Measurements from ENCODE around the gene ERN1. TPM values are rescaled to one million over a fixed set of nuclear protein-coding genes. Genes with fewer than 3 reads are reported as not detected.
A peak's percentile ranks its signal among the peaks of the same experiment; 100 is the strongest.
"Not testable (repeated sequence)": the region's sequence is repeated elsewhere in the genome, so short reads cannot be mapped to it uniquely, and the experiment has no call there.

Gene ERN1
- polyA plus RNA-seq, 3 donors = 11.0 to 27.5 (median 13.7) TPM

GRCh38 chr17:64124609-64125008, 5.3 kb downstream of the ERN1 start:
- H3K9me3 ChIP-seq (replicated peaks in 1 of 2; ENCODE audit: control insufficient read depth in 1 of 2, insufficient read depth in 1 of 2, low read length in 2 of 2) = no peaks in the 10 kb centered on the region
- TF ChIP-seq, protein P1, sequence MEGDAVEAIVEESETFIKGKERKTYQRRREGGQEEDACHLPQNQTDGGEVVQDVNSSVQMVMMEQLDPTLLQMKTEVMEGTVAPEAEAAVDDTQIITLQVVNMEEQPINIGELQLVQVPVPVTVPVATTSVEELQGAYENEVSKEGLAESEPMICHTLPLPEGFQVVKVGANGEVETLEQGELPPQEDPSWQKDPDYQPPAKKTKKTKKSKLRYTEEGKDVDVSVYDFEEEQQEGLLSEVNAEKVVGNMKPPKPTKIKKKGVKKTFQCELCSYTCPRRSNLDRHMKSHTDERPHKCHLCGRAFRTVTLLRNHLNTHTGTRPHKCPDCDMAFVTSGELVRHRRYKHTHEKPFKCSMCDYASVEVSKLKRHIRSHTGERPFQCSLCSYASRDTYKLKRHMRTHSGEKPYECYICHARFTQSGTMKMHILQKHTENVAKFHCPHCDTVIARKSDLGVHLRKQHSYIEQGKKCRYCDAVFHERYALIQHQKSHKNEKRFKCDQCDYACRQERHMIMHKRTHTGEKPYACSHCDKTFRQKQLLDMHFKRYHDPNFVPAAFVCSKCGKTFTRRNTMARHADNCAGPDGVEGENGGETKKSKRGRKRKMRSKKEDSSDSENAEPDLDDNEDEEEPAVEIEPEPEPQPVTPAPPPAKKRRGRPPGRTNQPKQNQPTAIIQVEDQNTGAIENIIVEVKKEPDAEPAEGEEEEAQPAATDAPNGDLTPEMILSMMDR (IDR thresholded peaks at IDR 0.05) = no peak
- intact Hi-C loops (cut with micrococcal nuclease) = no loop called here
- 100% methylated on average over 1 of the region's 3 CpGs for WGBS (ENCODE audit: insufficient coverage)
- H3K27me3 ChIP-seq (ENCODE audit: control insufficient read depth in 2 of 2, insufficient read depth in 2 of 2, low read length in 2 of 2) = no peaks in the 10 kb centered on the region
- no peak overlapping the region for H3K9ac ChIP-seq (ENCODE audit: insufficient read depth, low read length, poor library complexity, severe bottlenecking)
- H3K36me3 ChIP-seq (replicated peaks in 1 of 2; ENCODE audit: control insufficient read depth in 1 of 2, insufficient read depth in 2 of 2, low read length in 2 of 2) = peaks cover 0 to 11% of the 10 kb centered on the region in 2 donors
- peaks cover 100% of the 10 kb centered on the region for H3K79me2 ChIP-seq (ENCODE audit: insufficient read depth, low read length)
- H3K27ac Mint-ChIP-seq = no peak overlapping the region
- peaks cover 0 to 4% (median 0%) of the 10 kb centered on the region in 7 donors for H3K9me3 Mint-ChIP-seq
- peaks cover 41 to 51% of the 10 kb centered on the region in 2 donors for H3K4me1 ChIP-seq (ENCODE audit: control insufficient read depth in 1 of 2, insufficient read depth in 2 of 2, low read length in 2 of 2)
- peaks cover 80% of the 10 kb centered on the region for H4K20me1 ChIP-seq (ENCODE audit: insufficient read depth, low read length)
- H2AFZ ChIP-seq (ENCODE audit: insufficient read depth, low read depth, low read length, poor library complexity, severe bottlenecking) = no peak overlapping the region
- no peak for DNase-seq
- no peak overlapping the region for H3K4me3 ChIP-seq (replicated peaks in 1 of 3; ENCODE audit: low read depth in 2 of 3, low read length in 3 of 3)
- peaks cover 52% of the 10 kb centered on the region for H3K4me1 Mint-ChIP-seq
- no peak overlapping the region for H3K4me2 ChIP-seq (replicated peaks; ENCODE audit: extremely low read depth, low read length, poor library complexity, severe bottlenecking)
- no peaks in the 10 kb centered on the region for H3K27me3 Mint-ChIP-seq (ENCODE audit: low read depth in 3 of 3)
- H3K4me3 Mint-ChIP-seq = no peak overlapping the region
- H3K36me3 Mint-ChIP-seq = peaks cover 28 to 41% of the 10 kb centered on the region in 2 donors
- no peak overlapping the region for H3K27ac ChIP-seq (ENCODE audit: low read depth in 1 of 2, low read length in 2 of 2)

- peaks cover 0 to 4% (median 0%) of the 10 kb centered on the region in 7 donors for H3K9me3 Mint-ChIP-seq
- intact Hi-C loops (cut with micrococcal nuclease) = no loop called here
- H4K20me1 ChIP-seq (ENCODE audit: insufficient read depth, low read length) = peaks cover 66% of the 10 kb centered on the region
- peaks cover 0 to 11% of the 10 kb centered on the region in 2 donors for H3K36me3 ChIP-seq (replicated peaks in 1 of 2; ENCODE audit: control insufficient read depth in 1 of 2, insufficient read depth in 2 of 2, low read length in 2 of 2)
- no peaks in the 10 kb centered on the region for H3K27me3 Mint-ChIP-seq (ENCODE audit: low read depth in 3 of 3)
- no peaks in the 10 kb centered on the region for H3K27me3 ChIP-seq (ENCODE audit: control insufficient read depth in 2 of 2, insufficient read depth in 2 of 2, low read length in 2 of 2)
- H3K79me2 ChIP-seq (ENCODE audit: insufficient read depth, low read length) = peaks cover 96% of the 10 kb centered on the region
- no peak overlapping the region for H2AFZ ChIP-seq (ENCODE audit: insufficient read depth, low read depth, low read length, poor library complexity, severe bottlenecking)
- peaks cover 25 to 41% of the 10 kb centered on the region in 2 donors for H3K36me3 Mint-ChIP-seq
- no peak overlapping the region for H3K4me2 ChIP-seq (replicated peaks; ENCODE audit: extremely low read depth, low read length, poor library complexity, severe bottlenecking)
- no peak overlapping the region for H3K27ac Mint-ChIP-seq
- H3K27ac ChIP-seq (ENCODE audit: low read depth in 1 of 2, low read length in 2 of 2) = no peak overlapping the region
- no peak overlapping the region for H3K9ac ChIP-seq (ENCODE audit: insufficient read depth, low read length, poor library complexity, severe bottlenecking)
- no peaks in the 10 kb centered on the region for H3K9me3 ChIP-seq (replicated peaks in 1 of 2; ENCODE audit: control insufficient read depth in 1 of 2, insufficient read depth in 1 of 2, low read length in 2 of 2)
- peaks cover 55% of the 10 kb centered on the region for H3K4me1 Mint-ChIP-seq
- no peak overlapping the region for H3K4me3 ChIP-seq (replicated peaks in 1 of 3; ENCODE audit: low read depth in 2 of 3, low read length in 3 of 3)
- H3K4me1 ChIP-seq (ENCODE audit: control insufficient read depth in 1 of 2, insufficient read depth in 2 of 2, low read length in 2 of 2) = peaks cover 43 to 55% of the 10 kb centered on the region in 2 donors
- 75% methylated on average over 2 of the region's 4 CpGs for WGBS (ENCODE audit: insufficient coverage)
- DNase-seq = no peak
- H3K4me3 Mint-ChIP-seq = no peak overlapping the region
- TF ChIP-seq, protein P1 (IDR thresholded peaks at IDR 0.05) = no peak
These were observed 6.8 kb downstream of the ERN1 start for GRCh38 chr17:64123114-64123513.

- H2AFZ ChIP-seq (ENCODE audit: insufficient read depth, low read depth, low read length, poor library complexity, severe bottlenecking); DNase-seq; H3K4me3 Mint-ChIP-seq; H3K9ac ChIP-seq (ENCODE audit: insufficient read depth, low read length, poor library complexity, severe bottlenecking); H3K9me3 Mint-ChIP-seq; H3K27me3 Mint-ChIP-seq (ENCODE audit: low read depth in 3 of 3); intact Hi-C loops (cut with micrococcal nuclease); H3K9me3 ChIP-seq (replicated peaks in 1 of 2; ENCODE audit: control insufficient read depth in 1 of 2, insufficient read depth in 1 of 2, low read length in 2 of 2); H3K27me3 ChIP-seq (ENCODE audit: control insufficient read depth in 2 of 2, insufficient read depth in 2 of 2, low read length in 2 of 2): not testable (repeated sequence)
- WGBS (ENCODE audit: insufficient coverage) = 60% methylated on average over 10 of the region's 13 CpGs
- Histone ChIP-seq H3K4me2 (replicated peaks; ENCODE audit: extremely low read depth, low read length, poor library complexity, severe bottlenecking) (peak overlapping the region; percentile 26), H3K79me2 (ENCODE audit: insufficient read depth, low read length) (peaks cover 96% of the 10 kb centered on the region), H3K36me3 (replicated peaks in 1 of 2; ENCODE audit: control insufficient read depth in 1 of 2, insufficient read depth in 2 of 2, low read length in 2 of 2) (peaks cover 0 to 11% of the 10 kb centered on the region in 2 donors), H4K20me1 (ENCODE audit: insufficient read depth, low read length) (peaks cover 61% of the 10 kb centered on the region), H3K4me3 (replicated peaks in 1 of 3; ENCODE audit: low read depth in 2 of 3, low read length in 3 of 3) (peak overlapping the region in 1 of 3 experiments; percentile 14), H3K27ac (ENCODE audit: low read depth in 1 of 2, low read length in 2 of 2) (peak overlapping the region; percentile 31 to 64), H3K4me1 (ENCODE audit: control insufficient read depth in 1 of 2, insufficient read depth in 2 of 2, low read length in 2 of 2) (peaks cover 43 to 51% of the 10 kb centered on the region in 2 donors)
- peak overlapping the region; percentile 25 to 85 (median 58) for H3K27ac Mint-ChIP-seq
- peaks cover 48% of the 10 kb centered on the region for H3K4me1 Mint-ChIP-seq
- H3K36me3 Mint-ChIP-seq = peaks cover 19 to 34% of the 10 kb centered on the region in 2 donors
These were observed 8.8 kb downstream of the ERN1 start for GRCh38 chr17:64120972-64121786.
